Progenitor cell of endocrine pancreas (in vitro differentiated cells): ENCODE results near the gene ADISSP. TPM values are rescaled to one million over a fixed set of nuclear protein-coding genes. Genes with fewer than 3 reads are reported as not detected.

Experiments used
- DNase-seq: peaks from one replicate; pipeline ENCODE4 v3.0.0; 2021; ENCODE audit warnings: low spot score; ENCODE audit not compliant: unreplicated experiment
- H3K27ac Mint-ChIP-seq: 2 replicates; pipeline ENCODE4 v1.8.0; 2021; ENCODE audit warnings: mild to moderate bottlenecking, moderate library complexity, mixed read lengths
- H3K27me3 Mint-ChIP-seq: 2 replicates; pipeline ENCODE4 v1.8.0; 2021; ENCODE audit warnings: mixed read lengths
- H3K36me3 Mint-ChIP-seq: 2 replicates; pipeline ENCODE4 v1.8.0; 2022; ENCODE audit warnings: mixed read lengths; ENCODE audit not compliant: insufficient read depth
- H3K4me1 Mint-ChIP-seq: 2 replicates; pipeline ENCODE4 v1.8.0; 2021; ENCODE audit warnings: low read depth, mixed read lengths
- H3K4me3 Mint-ChIP-seq: 2 replicates; pipeline ENCODE4 v1.8.0; 2021; ENCODE audit warnings: low read depth, mild to moderate bottlenecking, moderate library complexity, mixed read lengths
- H3K9me3 Mint-ChIP-seq: 2 replicates; pipeline ENCODE4 v1.8.0; 2021; ENCODE audit warnings: low read depth, mixed read lengths
- CTCF ChIP-seq: fragments of 200-600 bp; sonication (generic); IDR thresholded peaks from one replicate; pipeline ENCODE4 v1.5.0; 2021; ENCODE audit warnings: antibody characterized with exemption, mild to moderate bottlenecking; ENCODE audit not compliant: unreplicated experiment
- long read RNA-seq: library from polyadenylated mRNA; unstranded; transcript quantifications from one replicate; pipeline ENCODE4 v2.0.0, GENCODE V29; 2020
- total RNA-seq: library from RNA; stranded (reverse); gene quantifications from 2 replicates; pipeline ENCODE4 v1.2.1, GENCODE V29; 2021

ADISSP gene
- total RNA-seq, result 18.9 and 20.2 TPM in 2 replicates
- long read RNA-seq, partial matches to known transcripts, result 0 of 2 reads
- long read RNA-seq, other reads (novel, unspliced or antisense), result 0 of 2 reads

- H3K27ac Mint-ChIP-seq, result peak within 1 kb of the TSS; percentile 92
- DNase-seq, result peak; percentile 94
- H3K9me3 Mint-ChIP-seq, result no peaks in the 10 kb centered on the region
- peaks cover 24% of the 10 kb centered on the region for H3K27me3 Mint-ChIP-seq
- H3K36me3 Mint-ChIP-seq, result no peaks in the 10 kb centered on the region
- H3K4me3 Mint-ChIP-seq, result peak within 1 kb of the TSS; percentile 76
- TF ChIP-seq CTCF, result peak; percentile 13
- peaks cover 8% of the 10 kb centered on the region for H3K4me1 Mint-ChIP-seq
Observed at GRCh38 chr20:3767427-3768341, at the start of gene ADISSP. Gene ADISSP (minus strand): TSS chr20:3767753. CDS start chr20:3760100, 7,653 bp downstream.

- H3K27me3 Mint-ChIP-seq, result peaks cover 11% of the 10 kb centered on the region
- H3K27ac Mint-ChIP-seq, result no peak overlapping the region
Observed at GRCh38 chr20:3815703-3816315, 48.3 kb upstream of the ADISSP start.

GRCh38 chr20:3814928-3815495 is 47.5 kb upstream of the ADISSP start:
- Mint-ChIP-seq H3K4me3 (no peak overlapping the region), H3K4me1 (peaks cover 6% of the 10 kb centered on the region), H3K27me3 (peaks cover 11% of the 10 kb centered on the region), H3K27ac (no peak overlapping the region), H3K9me3 (no peaks in the 10 kb centered on the region), H3K36me3 (no peaks in the 10 kb centered on the region)
- TF ChIP-seq CTCF, result no peak
- DNase-seq, result no peak

More at GRCh38 chr20:3815703-3816315, 48.3 kb upstream of the ADISSP start:
- Mint-ChIP-seq H3K4me1 (peaks cover 7% of the 10 kb centered on the region), H3K36me3 (no peaks in the 10 kb centered on the region), H3K4me3 (no peak overlapping the region), H3K9me3 (no peaks in the 10 kb centered on the region)
- no peak for TF ChIP-seq CTCF
- no peak for DNase-seq

GRCh38 chr20:3813848-3814581 is 46.5 kb upstream of the ADISSP start:
- no peak overlapping the region for H3K4me3 Mint-ChIP-seq
- no peak overlapping the region for H3K27ac Mint-ChIP-seq
- DNase-seq, result no peak
- TF ChIP-seq CTCF, result no peak
- no peaks in the 10 kb centered on the region for H3K9me3 Mint-ChIP-seq
- peaks cover 11% of the 10 kb centered on the region for H3K27me3 Mint-ChIP-seq
- H3K4me1 Mint-ChIP-seq, result peaks cover 2% of the 10 kb centered on the region
- no peaks in the 10 kb centered on the region for H3K36me3 Mint-ChIP-seq
